GM18870 (cell line): ENCODE results near the gene PCDHGA2.
"Not testable (repeated sequence)": the region's sequence is repeated elsewhere in the genome, so short reads cannot be mapped to it uniquely, and the experiment has no call there.

Experiments used
- ATAC-seq: cut with Tn5 transposase; IDR thresholded peaks from one replicate; pipeline ENCODE4 v1.9.1; 2021; ENCODE audit warnings: moderate library complexity; ENCODE audit not compliant: unreplicated experiment

The PCDHGA2 gene

DNA sequence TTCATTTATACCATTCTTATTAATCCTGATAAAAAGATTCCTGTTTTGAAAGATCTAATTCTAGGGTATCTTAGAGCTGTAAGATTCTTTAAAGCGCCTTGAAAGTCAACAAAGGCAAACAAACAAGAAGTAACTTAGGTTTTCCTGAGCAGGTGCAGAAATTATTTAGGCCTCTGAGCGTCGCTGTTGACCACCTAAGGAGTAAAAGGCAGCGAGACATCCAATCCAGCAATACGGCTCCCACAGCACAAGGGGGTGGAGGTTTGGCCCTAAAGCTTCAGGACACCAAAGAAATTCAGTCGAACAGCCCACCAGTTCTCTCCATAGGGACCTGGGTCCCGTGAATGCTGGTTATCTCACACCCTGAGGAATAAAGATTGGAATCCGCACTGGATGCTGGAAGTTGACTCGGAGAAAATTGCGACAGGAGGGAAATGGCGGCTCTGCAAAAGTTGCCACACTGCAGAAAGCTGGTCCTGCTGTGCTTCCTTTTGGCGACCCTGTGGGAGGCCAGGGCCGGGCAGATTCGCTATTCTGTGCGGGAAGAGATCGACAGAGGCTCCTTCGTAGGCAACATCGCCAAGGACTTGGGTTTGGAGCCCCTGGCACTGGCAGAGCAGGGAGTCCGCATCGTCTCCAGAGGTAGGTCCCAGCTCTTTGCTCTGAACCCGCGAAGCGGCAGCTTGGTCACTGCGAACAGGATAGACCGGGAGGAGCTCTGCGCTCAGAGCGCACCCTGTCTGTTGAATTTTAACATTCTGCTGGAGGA, at the start of gene PCDHGA2:
TSS of gene PCDHGA2 (plus strand) at position 223 of the 769 bp plus-strand sequence.
- ATAC-seq: no peak

DNA sequence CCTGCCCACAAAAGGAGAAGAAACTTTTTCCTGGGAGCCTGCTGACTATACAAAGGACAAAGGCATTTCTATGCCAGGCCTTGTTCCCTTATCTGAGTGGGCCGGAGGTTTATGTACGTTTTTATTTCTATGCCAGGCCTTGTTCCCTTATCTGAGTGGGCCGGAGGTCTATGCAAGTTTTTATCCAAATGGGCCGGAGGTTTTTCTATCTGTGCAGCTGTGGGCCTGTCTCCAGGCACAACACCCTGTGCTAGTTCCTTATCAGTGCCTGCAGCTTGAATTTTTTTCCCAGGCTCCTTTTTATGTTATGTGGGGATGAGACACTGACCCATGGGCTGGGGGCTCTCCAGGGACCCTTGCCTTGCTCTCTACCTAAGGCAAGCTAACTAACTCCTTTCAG, 40.2 kb upstream of the PCDHGA2 start:
- no peak for ATAC-seq

DNA sequence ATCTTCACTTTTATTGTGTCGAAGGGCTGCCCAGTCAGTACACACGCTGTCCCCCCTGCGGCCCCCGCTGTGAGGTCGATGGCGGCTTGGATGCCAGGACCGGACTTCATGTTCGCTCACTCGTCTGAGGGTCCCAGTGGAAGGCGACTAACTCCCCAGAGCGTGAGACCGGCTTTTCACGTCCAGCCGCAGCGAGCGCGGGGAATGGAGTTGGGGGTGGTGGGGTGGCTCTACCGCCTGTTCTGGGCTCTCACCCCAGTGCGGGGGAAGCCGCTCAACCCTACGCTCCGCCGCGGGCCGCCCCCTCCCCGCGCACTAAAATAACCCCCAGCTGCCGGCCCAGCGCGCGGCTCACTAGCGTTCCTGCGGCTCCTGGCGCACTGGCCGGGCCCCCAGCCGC, 34.8 kb upstream of the PCDHGA2 start, which contains the start of gene SLC25A2:
TSS of gene SLC25A2 (minus strand) at position 294 of the 400 bp plus-strand sequence. CDS start at position 110, 184 bp downstream.
- ATAC-seq: no peak

DNA sequence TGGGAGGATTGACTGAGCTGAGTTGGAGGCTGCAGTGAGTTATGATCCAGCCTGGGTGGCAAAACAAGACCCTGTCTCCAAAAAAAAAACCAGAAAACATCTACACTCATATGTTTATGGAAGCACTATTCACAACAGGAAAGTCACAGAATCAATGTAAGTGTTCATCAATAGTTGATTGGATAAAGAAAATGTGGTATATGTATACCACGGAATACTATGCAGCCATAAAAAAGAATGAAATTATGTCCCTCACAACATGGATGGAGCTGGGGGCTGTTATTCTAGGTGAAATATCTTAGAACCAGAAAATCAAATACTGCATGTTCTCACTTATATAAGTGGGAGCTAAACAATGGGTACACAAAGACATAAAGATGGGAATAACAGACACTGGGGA, 31.9 kb upstream of the PCDHGA2 start:
- no peak for ATAC-seq

DNA sequence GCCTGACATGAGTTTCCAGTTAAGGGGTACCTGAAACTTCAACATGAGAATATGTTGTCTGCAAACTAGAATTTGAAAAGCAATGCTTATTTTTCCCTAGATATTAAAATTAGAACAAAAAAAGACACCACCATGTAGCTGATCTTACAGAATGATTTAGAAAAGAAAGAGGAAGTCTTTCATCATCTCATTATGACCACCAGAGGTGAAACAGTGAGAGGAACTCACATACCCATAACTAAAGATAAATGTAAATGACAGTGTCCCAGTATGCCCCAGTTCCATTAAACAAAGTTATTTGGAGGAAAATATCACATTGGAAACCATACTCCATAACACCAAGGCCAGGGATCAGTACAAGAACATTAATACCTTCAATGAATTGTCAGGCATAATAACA, 24.8 kb upstream of the PCDHGA2 start:
- no peak for ATAC-seq

DNA sequence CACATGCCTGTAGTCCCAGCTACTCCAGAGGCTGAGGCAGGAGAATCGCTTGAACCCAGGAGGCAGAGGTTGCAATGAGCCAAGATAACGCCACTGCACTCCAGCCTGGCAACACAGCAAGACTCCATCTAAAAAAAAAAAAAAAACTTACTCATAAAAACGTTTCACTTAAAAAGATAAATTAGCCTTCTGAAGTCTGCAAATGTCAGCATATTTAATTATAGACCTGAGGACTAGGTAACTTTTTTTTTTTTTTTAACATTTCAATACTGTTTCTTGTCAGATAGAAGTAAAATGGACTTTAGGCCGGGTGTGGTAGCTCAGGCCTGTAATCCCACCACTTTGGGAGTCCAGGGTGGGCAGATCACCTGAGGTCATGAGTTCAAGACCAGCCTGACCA, 21.6 kb upstream of the PCDHGA2 start:
- not testable (repeated sequence) for ATAC-seq

DNA sequence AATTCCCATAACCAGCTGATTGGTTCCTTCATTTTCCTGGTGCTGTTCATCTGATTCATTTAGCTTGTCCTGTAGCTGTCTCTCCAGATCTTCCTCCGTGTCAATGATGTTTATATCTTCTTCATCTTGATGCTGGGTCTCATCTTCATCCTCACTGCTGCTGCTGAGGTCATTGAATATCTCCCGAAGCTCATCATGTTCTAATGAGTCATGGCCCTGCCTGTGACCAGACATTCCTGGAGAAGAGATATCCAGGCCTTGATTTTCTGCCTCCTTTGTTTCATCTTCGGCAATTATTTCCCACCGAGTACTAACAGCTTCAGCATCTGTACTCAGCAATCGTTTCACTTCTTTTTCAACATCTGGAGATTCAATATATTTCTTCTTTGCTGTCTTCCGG, 19.4 kb upstream of the PCDHGA2 start:
- no peak for ATAC-seq

DNA sequence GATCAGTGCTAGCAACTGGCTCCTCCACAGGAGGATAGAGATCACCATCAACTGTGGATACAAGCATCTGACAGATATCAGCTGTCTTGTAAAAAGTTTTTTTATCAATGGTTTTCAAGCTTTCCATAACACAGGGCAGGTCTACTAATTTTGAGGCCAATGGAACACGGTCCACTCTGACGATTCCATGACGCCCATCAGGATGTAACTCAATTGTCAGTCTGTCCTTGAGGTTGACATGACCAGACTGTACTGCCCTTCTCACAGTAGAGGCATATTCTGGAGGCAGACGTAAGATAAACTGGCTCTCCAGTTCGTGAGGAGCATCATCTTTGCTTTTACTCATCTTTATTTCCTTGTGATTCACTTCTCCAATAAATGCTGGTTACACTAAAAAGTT, 18.9 kb upstream of the PCDHGA2 start:
- ATAC-seq: no peak

DNA sequence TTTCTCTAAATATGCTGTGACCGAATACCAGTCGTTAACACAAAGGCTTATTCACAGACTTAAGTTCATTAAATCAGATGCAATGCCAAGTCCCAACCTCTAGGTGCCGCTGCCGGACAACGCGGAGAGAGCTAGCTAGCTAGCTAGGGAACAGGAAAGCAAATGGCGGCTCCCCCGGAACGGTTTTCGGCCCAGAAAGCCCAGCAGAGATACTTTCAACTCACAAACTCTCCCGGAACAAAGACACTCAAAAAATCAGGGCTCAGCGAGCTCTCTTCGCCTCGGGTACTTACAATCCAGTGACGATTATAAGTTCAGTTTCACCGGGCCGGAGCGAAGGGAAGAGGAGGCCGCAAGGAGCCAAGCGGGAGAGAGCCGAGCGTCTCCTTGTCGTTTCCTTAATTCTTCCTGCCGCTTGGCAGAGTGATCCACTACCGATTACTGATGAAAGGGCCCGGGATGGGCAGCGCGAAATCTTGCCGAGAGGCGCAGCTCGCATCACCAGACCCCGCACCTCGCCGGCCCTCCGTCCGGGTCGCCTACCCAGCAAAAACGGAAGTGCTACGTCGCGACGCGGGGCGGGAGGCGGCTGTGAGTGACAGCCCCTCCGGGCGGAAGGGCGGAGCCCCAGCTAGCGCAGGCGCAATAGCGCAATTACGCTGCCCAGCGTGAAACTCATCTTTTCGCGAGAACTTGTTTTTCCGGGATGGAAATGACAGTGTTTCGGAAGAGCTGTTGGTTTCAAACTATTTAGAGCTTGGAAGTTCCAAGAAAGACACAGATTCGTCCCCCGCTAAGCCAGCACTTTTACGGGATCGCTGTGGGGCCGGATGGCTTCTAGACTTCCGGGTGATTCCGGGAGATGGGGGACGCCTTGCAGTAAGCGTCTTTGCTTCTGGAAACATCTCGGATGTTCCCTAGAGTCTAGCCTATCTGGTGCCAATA, 18.1 kb upstream of the PCDHGA2 start, which contains the start of gene TAF7:
TSS of gene TAF7 (minus strand) at position 560 of the 945 bp plus-strand sequence. CDS start 740 bp downstream, outside the sequence.
- ATAC-seq: peak; percentile 83

DNA sequence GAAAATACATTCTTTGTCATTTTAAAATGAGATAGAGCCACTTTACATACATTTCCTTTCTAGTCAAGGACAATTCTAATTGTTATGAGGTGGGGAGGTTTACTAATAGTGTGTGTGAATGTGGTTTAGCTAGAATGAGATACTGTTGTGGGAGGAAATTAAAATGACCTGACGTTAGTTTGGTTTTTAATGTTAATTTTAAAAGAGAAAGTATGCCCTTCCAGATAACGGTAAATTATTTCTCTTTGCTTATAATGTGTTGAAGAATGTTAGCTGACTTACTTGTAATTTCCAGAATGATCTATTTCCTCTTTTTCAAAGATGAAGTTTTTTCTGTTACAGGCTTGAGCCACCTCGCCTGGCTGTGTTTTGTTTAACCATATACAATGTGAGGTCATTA, 16.3 kb upstream of the PCDHGA2 start:
- ATAC-seq: no peak

DNA sequence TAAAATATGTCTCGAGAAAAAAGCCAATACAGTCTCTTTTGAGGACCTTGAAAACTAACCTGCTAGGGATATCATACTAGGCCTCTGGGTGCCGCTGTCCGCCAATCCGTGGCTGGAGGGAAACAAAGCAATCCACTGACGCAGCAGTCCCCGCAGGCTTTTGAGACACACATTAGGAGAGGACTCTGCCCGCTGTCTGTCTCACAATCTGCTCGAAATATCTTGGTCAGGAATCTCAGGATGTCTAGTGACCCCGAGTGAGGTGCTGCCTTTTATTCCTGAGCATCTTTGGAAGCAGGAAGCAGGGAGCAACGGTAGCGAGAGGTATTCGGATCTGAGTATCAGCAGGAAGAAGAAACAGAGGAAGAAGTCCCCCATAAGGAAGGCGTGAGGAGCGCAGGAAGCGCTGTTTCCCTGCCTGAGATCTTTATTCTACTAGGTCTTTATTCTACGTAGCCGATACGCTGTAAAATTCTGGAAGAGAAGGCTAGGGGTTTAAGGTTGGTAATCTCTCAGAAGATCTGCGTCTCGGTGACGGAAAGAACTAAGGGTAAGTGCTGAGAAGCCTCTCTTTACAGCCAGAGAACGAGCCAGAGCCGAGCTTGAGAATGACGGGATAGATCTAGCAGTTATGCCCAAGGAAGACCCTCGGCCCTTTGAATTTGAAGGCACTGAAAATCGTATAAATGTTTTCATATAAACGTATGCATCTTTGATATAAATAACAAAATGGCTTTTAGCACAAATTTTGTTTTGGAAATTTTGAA, 12.3 kb upstream of the PCDHGA2 start:
- peak; percentile 88 for ATAC-seq

DNA sequence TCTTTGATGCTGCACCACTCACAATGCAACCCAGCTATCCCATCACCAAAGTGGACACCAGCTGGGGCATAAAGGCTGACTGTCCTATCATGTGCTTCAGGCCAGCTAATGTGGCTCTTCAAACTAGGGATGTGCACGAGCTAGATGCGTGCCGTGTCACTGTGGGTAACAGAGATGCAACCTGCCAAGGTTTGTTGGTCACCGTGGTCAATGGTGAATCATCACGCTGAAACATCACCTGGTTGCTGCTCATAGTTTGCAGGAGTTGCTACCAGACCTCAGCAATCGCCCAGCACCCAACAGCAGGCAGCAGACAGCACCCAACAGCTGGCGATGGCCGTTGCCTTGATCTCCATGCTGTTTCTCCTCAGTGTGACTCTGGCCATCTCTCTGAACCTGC, 10.3 kb upstream of the PCDHGA2 start:
- no peak for ATAC-seq

DNA sequence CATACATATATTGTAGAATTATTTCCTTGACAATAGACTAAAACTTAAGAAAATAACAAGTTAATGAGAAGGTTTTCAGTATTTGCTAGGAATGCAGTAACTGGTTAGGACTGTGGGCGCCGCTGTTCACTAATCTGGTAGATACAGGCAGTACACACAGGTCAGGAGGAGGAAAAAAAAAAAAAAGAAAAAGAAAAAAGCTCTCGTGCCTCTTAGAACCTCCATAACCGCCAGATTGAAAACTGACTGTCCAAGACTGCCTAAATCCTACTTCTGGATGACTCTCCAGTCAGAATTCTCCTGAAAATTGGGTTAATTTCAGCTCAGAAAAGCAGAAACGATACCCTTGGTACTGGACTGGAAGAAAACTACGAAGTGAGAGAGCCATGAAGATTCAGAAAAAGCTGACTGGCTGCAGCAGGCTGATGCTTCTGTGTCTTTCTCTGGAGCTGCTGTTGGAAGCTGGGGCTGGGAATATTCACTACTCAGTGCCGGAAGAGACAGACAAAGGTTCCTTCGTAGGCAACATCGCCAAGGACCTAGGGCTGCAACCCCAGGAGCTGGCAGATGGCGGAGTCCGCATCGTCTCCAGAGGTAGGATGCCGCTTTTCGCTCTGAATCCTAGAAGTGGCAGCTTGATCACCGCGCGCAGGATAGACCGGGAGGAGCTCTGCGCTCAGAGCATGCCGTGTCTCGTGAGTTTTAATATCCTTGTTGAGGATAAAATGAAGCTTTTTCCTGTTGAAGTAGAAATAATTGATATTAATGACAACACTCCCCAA, 8.1 kb upstream of the PCDHGA2 start, which contains the start of gene PCDHGA1:
TSS of gene PCDHGA1 (plus strand) at position 216 of the 782 bp plus-strand sequence.
- no peak for ATAC-seq

DNA sequence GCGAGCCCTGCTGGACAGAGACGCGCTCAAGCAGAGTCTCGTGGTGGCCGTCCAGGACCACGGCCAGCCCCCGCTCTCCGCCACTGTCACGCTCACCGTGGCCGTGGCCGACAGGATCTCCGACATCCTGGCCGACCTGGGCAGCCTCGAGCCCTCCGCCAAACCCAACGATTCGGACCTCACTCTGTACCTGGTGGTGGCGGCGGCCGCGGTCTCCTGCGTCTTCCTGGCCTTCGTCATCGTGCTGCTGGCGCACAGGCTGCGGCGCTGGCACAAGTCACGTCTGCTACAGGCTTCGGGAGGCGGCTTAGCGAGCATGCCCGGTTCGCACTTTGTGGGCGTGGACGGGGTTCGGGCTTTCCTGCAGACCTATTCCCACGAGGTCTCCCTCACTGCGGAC, 6.0 kb upstream of the PCDHGA2 start:
- ATAC-seq: not testable (repeated sequence)

DNA sequence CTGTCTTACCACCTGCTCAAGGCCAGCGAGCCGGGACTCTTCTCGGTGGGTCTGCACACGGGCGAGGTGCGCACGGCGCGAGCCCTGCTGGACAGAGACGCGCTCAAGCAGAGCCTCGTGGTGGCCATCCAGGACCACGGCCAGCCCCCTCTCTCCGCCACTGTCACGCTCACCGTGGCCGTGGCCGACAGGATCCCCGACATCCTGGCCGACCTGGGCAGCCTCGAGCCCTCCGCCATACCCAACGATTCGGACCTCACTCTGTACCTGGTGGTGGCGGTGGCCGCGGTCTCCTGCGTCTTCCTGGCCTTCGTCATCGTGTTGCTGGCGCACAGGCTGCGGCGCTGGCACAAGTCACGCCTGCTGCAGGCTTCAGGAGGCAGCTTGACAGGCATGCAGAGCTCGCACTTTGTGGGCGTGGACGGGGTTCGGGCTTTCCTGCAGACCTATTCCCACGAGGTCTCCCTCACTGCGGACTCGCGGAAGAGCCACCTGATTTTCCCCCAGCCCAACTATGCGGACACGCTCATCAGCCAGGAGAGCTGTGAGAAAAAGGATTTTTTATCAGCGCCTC, 2.3 kb downstream of the PCDHGA2 start:
- ATAC-seq: not testable (repeated sequence)

DNA sequence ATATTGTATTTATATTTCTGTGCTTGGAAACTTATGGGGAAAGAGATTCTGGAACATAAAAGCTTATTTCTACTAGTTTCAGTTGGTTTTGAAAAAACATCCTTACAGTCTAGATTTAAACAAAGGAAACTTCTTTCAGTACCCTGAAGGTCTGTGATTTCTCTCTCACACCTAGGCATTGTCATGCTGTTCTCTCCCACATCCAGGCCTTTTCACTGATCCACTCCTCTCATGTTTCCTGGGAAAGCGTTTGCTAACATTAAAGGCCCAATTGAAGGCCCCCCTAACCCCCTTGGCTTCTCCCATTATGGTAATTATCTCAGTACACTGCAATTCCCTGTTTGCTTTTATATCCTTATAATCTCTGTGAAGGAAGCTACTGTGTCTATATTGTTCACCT, 4.2 kb downstream of the PCDHGA2 start:
- ATAC-seq: no peak

DNA sequence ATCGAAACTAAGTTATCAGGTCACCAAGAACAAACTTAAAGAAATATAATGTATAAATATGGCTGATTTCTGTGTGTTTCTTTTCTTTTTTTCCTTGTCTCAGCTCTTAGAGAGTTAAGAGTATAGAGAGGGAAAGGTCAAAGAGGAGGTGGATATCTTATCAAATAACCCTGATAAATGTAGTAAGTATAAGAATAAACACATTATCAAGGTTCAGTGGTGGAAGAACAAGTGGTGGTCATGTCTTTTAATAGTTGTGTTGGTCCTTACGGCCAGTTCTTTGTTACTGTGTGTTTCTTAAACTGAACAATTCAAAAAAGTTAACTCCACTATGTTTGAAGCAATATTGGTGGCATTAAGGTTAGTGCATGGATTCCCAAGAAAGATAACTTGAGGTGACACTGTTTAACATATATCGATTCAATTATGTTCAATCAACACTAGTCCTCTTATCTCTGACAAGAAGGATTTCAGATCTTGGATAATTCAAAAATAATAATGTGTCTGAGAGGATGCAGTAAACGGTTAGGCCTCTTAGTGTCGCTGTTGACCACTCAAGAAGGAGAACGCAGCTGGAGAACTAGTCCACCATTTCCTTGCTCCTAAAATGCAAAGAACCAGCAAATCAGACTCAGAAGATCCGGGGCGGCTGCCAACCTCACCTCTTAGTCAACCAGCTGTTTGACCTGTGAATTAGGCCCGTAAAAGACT, 4.8 kb downstream of the PCDHGA2 start, which contains the start of gene PCDHGA3:
TSS of gene PCDHGA3 (plus strand) at position 588 of the 711 bp plus-strand sequence. CDS start 205 bp downstream, outside the sequence.
- no peak for ATAC-seq

DNA sequence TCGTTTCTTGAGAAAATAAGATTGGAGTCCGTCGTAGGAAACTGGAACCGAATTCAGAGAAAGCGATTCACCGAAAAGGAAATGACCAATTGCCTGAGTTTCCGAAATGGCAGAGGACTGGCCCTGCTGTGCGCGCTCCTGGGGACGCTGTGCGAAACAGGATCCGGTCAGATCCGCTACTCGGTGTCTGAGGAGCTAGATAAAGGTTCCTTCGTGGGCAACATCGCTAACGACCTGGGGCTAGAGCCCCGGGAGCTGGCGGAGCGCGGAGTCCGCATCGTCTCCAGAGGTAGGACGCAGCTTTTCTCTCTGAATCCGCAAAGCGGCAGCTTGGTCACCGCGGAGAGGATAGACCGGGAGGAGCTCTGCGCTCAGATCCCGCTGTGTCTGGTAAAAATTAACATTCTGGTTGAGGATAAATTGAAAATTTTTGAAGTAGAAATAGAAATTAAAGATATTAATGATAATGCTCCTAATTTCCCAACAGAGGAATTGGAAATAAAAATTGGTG, 5.4 kb downstream of the PCDHGA2 start:
- ATAC-seq: no peak

DNA sequence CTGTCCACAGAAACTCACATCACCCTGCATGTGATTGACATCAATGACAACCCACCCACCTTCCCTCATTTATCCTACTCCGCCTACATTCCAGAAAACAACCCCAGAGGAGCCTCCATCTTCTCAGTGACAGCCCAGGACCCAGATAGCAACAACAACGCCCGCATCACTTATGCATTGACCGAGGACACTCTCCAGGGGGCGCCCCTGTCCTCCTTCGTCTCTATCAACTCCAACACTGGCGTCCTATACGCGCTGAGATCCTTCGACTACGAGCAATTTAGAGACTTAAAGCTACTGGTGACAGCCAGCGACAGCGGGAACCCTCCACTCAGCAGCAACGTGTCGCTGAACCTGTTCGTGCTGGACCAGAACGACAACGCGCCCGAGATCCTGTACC, 6.8 kb downstream of the PCDHGA2 start:
- no peak for ATAC-seq
